Posterior cingulate gyrus (tissue), 11 donors: Measurements from ENCODE around the gene SMAD6.

Experiments
- DNase-seq, 10 donors: peaks; one replicate each; pipeline versions ENCODE4 v3.0.0 to v3.0.0-alpha.2; 2020 to 2021; ENCODE audit warnings: mixed read lengths in 3 of 10
- intact Hi-C: fragments of 100-400 bp; cut with DNase I; formaldehyde crosslinking; loops from one replicate; pipeline ENCODE4 v1.15.1; 2023

The SMAD6 gene

DNA sequence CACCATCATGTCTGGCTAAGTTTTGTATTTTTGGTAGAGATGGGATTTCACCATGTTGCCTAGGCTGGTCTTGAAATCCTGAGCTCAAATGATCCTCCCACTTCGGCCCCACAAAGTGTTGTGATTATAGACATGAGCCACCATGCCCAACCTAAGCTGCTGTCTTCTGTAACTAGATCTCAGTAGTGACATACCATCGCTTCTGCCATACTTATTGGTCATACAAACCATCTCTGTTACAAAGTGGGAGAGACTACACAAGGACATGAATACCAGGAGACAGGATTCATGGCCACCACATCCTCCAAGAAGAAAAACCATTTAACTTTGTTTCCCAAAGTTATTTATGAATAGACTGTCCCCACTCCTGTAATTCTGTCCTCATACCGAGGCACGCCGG, 81.3 kb downstream of the SMAD6 start:
- intact Hi-C loops: no loop called here
- DNase-seq: peak in 1 of 10 donors; percentile 5

DNA sequence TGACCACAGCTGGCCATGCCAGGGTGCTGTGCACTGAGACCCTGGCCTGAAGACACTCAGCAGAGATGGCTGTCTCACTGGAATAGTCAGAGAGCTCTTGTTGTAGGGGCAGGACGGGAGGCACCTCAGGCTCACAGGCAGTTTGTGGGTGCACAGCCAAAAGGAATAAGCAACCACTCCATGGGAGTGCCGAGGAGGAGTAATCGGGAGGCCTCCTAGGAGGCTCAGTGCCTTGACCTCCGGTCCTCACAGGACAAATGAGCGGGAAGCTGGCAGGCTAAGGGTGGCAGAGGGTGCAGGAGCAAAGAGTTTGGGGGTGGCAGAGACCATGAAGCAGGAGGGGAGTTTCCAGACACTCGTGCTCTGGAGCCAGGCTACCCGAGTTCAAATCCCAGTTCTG, 81.7 kb downstream of the SMAD6 start:
- DNase-seq: peak in 1 of 10 donors; percentile 57
- intact Hi-C loops: no loop called here

DNA sequence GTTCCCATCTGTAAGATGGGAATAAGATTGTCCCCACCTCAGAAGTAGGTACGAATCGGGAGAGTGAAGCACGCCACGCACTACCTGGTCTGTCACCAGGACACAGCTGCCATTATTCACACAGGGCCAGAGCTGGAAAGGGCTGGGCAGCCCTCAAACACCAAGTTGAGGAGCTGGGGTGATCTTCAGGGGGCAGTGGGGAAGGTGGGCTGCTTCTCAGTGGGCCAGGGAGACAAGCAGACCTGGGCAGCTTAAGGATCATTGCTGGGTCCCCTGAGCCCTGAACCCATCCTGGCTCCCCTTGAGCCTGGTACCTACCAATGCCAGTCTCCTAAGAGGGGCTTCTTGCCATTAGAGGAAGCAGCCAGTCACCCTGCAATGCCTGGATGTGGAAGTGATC, 82.1 kb downstream of the SMAD6 start:
- intact Hi-C loops: no loop called here
- DNase-seq: peak in 2 of 10 donors; percentile 31 to 52

DNA sequence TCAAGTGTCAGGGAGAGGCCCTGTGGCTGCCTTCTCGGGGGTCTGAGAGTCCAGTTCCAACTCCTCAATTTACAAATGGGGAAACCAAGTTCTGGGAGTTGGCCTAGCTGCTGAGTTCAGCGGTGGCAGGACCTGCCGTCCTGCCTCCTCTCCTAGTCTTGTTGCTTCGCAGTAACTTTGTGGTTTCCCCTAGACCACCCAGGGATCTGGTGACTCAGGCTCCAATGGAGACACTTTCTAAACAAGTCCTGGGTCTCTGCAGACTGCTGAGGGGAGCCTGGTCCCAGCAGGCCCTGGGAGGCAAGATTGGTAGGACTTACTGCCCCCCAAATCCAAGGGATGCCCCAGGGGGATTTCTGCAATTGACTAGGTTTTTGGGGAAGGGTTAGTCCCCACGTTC, 83.6 kb downstream of the SMAD6 start:
- DNase-seq: peak in 1 of 10 donors; percentile 46
- intact Hi-C loops: no loop called here

DNA sequence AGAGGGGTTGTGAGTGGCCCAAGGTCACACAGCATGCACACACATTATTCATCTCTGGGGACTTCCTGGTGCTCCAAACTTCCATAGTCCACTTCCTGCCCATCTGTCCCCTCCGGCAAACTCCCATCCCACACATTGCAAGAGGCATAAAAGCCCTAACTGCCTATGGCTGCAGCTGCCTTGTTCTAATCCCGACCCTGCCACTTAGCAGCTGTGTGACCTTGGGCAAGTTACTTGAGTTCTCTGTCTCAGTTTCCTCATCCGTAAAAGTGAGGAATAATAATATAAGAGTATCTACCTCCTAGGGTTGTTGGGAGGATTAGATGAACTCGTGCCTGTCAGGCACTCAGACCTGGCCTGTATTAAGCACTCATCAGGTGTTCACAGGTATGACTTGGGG, 84.2 kb downstream of the SMAD6 start:
- DNase-seq: peak in 1 of 10 donors; percentile 13
- intact Hi-C loops: no loop called here

DNA sequence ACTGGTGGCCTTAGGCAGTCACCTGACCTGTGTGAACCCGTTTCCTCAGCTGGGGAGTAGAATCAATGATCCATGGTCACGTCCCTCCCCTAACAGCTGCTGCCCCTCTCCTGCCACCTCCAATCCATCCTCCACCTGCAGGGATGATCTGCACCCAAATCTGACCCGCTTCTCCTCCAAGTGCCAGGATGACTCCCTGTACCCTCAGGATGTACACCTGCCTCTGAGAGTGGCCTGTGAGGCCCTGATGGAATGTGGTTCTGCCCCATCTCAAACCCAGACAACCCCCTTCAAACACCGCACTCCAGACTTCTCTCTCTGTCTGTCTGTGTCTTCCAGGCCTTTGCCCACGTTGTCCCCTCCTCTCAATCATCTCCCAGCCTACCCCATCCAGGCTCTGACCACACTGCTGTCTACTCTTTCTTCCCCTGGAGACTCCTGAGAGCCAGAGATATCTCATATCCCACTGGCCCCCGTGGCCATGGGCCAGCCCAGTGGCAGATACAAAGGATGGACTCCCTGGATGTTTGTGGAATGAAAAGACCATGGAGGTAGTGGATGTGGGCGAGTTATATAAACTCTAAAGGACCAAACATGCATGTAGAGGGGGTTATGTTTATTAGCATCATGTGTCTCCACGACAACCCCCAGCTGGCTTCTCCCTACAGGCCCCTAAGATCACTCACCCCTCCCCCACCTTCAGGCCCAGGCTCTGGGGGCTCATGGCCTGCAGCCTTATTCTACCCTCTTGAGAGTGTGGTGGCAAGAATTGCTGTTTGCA, 84.9 kb downstream of the SMAD6 start:
- DNase-seq: peak in 1 of 10 donors; percentile 39
- intact Hi-C loops: no loop called here

DNA sequence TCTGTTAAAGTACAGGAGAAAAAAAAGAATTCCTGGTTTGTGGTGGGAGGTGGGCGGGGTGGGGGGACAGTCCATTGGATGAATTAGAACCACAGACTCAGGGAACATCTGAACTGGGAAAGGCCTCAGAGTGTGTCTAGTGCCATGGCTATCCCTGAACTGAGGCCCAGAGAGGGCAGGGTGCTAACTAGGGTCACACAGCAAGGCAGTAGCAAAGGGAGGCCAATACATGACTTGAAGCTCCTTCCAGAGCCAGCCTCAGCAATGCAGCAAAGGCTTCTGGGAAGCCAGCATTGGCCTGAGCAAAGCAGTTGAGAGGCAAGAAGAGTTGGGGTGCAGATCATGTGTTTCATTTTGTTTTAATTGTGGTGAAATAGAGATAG, 85.4 kb downstream of the SMAD6 start:
- peak in 2 of 10 donors; percentile 7 to 15 for DNase-seq
- intact Hi-C loops: no loop called here

DNA sequence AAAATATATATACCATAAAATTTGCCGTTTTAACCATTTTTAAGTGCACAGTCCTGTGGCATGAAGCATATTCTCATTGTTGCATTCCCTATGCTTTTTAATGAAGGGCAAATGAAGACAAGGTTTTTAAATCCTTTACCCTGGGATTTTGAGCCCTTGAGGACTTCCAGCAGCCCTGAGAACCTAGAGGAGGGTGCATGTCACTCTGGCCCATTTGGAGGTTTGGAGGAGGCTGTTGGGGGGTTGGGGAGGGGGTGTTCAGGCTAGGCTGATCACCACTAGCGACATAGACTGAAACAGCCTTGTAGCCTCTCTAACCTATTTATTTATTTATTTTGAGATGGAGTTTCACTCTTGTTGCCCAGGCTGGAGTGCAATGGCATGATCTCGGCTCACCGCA, 86.0 kb downstream of the SMAD6 start:
- DNase-seq: peak in 1 of 10 donors; percentile 1
- intact Hi-C loops: no loop called here

DNA sequence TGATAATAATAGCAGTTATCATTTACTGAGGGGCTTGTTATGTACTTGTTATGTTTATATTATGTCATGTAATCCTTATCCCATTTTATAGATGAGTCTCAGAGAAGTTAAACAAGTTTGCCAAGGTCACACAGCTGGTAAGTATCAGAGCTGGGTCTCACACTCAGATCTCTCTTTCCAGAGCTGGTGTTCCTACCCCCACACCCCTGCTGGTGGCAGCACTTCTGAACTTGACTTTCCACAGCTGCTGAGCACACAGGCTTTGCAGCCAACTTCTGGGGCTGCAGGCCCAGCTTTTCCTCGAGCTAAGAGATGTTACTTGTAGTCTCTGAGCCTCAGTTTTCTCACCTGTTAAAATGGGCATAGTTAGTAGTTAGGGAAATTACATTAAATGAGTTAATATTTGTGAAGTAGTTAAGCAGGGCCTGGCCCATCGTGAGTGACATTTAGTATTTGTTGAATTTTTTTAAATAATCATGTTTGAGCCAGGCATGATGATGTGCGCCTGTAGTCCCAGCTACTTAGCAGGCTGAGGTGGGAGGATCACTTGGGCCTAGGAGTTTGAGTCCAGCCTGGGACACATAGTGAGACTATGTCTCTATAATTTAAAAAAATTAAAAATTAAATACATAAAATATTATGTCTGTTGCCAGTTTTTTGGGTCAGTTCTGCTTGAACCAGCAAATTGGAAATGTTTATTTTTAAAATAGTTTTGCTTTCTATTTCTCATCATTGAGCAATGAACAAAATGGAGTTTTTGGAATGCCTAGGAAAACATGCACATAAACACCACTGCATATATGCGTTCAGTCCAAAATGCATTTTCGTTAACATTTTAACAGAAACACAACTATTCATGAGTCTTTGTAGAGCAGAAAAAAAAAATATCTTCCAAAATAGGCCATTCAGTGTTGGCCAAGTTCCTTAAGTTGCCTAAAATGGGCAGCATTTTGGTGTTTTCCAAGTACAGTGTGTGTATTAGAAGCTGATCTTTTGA, 87.3 kb downstream of the SMAD6 start:
- intact Hi-C loops: no loop called here
- DNase-seq: peak in 2 of 10 donors; percentile 64 to 66

DNA sequence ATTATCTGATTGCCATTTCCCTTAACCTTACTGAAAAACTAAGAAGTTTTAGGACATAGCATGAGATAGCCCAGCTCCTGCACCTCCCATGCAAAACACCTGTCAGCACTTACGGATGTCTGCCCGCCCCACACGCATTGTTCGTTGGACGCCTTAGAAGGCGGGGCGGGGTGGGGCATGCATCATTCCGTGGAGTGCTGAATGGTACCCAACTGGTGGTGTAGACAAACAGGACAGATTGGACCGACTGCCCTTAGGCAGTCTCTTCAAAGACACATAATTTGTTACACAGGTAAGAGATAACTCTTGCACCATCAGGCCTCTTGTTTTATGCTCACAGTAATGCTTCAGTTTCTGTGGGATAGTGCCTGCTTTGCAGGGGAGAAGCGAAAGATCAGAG, 93.8 kb downstream of the SMAD6 start:
- intact Hi-C loops: no loop called here
- peak in 2 of 10 donors; percentile 39 to 66 for DNase-seq

DNA sequence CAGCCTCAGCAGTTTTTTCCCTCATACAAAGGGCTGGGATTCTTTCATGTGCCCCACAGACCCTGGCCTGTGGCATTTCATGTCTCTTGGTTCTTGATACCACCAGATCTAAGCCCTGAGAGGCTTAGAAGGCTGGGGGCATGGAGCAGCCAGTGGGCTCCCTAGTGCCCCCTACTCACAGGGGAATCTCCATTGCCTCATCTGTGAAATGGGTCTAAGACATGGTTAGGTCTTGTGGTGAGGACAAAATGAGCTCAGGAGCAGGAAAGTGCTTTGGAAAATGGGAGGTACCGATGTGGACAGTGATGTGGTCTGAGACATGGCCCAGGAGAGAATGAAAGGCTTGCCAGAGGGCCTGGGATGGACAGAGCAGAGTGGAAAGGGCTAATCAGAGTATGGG, 94.3 kb downstream of the SMAD6 start:
- intact Hi-C loops: no loop called here
- DNase-seq: peak in 1 of 10 donors; percentile 26

DNA sequence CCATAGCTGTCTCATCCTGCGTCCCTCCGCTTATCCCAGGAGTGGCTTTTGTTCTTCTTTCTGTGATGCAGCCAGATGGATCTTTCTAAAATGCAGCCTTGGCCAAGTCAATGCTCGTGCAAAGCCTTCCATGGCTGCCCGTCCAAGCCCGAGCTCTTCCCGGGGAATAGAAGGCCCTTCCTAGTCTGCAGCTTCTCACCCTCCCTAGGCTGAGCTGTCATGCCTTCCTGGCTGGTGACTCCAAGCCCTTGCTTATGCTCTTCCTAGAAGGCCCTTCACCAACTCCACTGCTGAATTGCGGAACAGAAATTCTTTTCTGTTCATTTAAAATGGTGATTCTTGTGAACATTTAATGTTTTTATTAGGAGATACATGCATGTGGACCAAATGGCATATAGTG, 95.9 kb downstream of the SMAD6 start:
- peak in 1 of 10 donors; percentile 9 for DNase-seq
- intact Hi-C loops: no loop called here

DNA sequence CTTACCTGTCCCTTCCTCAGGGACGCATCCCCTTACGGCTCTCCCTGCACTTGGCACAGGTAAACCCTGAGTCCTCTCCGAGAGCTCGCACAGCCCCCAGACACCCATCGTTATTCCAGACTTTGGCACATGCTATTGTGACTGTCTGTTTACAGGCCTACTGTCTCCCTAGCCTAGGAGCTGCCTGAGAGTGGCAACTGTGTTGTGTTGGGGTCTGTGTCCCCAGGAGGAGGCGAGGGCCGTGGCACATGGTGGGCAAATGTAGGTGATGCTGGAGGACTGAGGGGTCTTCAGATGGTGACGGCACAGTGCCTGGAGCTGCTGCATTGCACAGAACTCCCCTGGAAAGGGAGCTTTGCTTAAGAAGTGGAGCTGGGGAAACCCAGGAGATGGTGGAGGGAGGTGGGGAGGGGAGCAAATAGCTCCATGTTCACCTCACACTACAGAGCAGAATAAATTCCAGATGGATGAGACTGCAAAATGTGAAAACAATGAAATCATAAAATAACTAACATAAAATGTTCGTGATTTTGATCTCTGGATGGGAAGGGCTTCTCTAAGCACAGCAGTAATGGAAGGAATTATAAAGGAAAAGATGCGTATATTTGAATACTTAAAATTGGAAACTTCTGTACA, 96.5 kb downstream of the SMAD6 start:
- intact Hi-C loops: no loop called here

DNA sequence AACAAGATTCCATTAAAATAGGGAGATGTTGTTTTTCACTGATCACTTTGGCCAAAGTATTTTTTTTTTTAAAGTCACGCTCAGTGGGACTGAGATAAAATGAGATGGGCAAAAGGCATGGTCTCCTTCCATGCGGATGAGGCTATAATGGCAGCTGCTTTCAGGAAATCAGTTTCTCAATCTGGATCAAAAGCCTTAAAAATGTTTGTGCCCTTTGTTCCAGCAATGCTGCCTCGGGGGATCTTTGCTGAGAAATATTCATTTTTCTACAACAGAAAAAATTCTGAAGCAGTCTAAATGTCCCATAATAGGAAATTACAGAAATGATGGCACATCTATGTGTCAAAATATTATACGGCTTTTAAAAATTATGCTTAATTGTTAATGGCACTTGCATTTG, 97.2 kb downstream of the SMAD6 start:
- DNase-seq: no peak
- intact Hi-C loops: no loop called here

More for the DNA sequence above, 96.5 kb downstream of the SMAD6 start:
- DNase-seq: peak in 2 of 10 donors; percentile 29 to 49

DNA sequence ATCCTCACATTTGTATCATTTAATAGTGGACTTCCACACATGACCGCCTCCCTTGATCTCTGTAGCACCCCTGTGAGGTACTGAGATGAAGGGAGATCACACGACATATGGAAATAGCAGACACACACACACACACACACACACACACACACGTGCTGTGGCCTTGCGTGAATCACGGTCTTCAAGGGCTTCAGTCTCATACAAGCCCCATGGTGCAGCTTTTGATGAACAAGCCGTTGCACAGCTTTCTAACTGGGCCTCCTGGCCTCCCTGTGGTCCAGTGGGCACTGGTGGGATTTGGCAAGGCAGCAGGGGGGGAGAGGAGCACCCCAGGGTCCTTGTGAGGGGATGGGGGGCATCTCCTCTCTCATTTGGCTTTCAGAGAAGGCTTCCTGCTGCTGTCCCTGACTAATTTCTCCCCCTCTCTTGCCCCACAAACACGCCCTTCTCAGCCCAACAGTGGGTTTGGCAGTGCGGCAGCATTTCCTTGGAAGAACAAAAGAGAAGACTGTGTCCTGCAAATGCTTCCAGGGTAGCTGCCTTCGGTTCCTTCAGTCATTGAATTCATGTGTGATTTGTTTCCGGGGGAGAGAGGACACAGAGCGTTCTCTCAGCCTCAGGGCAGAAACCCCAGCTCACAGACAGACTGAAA, 98.7 kb downstream of the SMAD6 start:
- intact Hi-C loops: no loop called here
- DNase-seq: peak in 2 of 10 donors; percentile 15 to 36

DNA sequence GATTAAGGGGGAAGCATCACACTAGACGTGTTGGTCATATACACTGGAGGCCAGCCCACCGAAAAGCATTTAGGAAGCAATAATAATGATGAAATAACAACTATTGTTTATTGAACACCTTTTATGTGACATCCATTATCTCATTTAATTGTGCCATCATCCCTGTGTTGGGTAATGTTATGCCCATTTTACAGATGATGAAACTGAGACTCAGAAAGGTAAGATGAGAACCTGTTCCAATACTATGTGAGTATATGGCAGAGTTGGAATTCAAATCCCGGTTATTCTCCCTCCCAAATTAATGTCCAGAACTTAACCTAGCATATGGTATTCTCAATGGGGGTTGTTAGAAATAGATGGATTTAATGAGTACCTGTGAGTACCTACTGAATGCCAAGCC, 99.2 kb downstream of the SMAD6 start:
- no peak for DNase-seq
- intact Hi-C loops: no loop called here

DNA sequence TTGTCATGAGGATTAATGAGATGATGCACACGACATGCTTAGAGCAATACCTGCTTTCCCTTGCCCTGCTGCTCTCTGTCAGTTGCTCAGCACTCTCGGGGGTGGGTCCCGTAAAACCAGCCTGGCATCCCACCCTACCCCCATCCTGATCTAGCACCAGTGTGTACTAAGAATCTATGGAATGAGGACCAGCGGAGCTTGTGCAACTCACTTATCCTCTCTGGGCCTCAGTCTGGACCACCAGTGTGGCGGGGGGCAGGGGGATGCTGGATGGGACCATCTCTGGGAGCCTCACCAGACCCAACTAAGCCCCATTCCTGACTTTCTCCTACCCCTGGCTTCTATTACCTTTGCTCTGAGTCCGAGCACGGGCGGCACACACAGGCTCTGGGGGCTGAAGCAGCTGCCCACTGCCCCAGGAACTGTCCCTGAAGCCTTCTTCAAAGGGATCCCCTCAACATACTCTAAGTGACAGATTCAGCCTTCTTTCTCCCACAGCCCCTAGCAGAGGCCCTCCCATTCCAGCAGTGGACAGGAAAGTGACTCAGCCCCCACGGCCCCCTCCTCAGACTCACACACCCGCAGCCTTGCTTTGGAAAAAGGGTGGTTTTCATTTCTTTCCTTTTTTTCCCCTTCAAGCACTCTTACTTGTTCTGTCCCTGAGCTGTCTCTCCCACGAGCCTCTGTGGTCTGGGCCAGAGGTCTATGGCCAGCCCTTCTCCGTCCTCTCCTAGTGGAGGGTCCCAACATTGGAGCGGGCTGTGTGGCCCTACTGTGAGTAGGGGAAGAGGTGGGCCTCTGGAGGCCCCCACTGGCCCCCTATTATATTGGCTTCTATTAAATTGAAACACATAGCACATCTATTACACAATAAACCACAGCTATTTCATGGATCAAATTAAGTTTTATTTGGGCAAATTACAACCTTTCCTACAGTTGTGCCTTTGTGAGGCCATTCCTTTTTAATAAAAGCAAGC, 100.3 kb downstream of the SMAD6 start:
- DNase-seq: peak in 1 of 10 donors; percentile 34

DNA sequence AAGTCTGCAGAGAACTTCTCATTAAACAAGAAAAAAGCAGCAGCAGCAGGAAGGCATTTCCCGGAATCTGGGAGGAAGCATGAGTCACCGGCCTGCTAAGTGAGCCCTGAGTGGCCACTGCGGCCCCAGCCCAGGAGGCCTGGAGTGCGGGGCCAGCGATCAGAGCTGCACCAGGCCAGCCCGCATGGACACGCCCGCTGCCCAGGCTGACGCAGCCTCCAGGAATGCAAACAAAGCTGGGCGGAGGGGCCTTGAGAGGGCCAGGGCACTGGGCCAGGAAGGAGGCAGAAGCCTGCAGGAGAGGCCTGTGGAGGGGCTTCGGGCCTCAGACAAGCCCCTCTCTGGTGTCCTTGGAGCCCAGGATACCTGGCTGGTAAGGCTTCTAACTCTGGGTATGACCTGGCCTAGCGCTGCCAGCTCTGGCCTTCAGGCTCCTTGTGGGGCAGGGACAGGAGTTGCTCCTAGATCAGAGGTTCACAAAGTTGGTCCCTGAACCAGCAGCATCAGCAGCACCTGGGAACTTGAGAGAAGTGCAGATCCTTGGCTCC, 101.2 kb downstream of the SMAD6 start:
- intact Hi-C loops: no loop called here

More for the DNA sequence above, 100.3 kb downstream of the SMAD6 start:
- intact Hi-C loops: no loop called here

DNA sequence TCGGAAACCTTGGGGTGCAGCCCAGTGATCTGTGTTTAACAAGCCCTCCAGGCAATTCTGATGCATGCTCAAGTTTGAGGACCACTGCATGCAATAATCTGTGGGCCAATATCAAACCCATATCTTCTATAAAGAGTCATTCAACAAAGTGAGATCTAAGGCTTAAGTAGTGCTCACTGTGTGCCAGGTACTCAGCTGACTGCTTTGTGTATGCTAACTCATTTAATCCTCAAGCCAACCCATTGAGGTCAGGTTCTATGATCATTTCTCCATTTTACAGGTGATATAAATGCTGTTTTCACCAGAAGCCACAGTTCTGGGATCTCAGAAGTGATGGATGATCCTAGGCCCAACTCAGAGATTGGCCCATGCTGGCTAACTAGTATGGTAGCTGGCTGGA, 101.7 kb downstream of the SMAD6 start:
- no peak for DNase-seq
- intact Hi-C loops: no loop called here

More for the DNA sequence above, 101.2 kb downstream of the SMAD6 start:
- peak in 2 of 10 donors; percentile 42 to 87 for DNase-seq
